ENCODE measurements around the gene CDSN.

DNA sequence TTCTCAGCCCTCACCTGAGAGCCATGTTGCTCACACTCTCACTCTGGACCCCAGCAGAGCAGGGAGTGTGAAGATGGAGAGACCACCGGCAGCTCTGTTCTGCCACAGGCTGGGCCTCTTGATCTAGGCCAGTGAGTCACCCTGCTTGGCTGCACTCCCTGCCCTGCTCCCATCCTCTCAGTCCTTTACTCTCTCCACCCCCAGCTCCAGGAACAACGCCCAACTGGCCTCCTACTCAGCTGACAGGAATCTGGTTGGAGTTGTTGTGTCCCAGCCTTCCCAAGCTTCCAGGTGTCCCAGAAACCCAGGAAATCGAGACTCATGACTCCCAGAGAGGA is 5.7 kb downstream of the CDSN start, which contains the start of gene PSORS1C1:
- TF ChIP-seq CTCF (IDR thresholded peaks at IDR 0.05) (no peak), POLR2A (IDR thresholded peaks at IDR 0.05) (no peak)
